Measurements from ENCODE around the gene RENBP. TPM values are rescaled to one million over a fixed set of nuclear protein-coding genes. Genes with fewer than 3 reads are reported as not detected.

Gene RENBP
- total and polyA plus RNA-seq, 7 donors = 9.8 to 16.8 (median 15.0) TPM

- Histone ChIP-seq H3K27ac (no peak overlapping the region), H3K4me1 (no peaks in the 10 kb centered on the region), H3K9me3 (no peaks in the 10 kb centered on the region), H3K27me3 (peaks cover 0 to 6% (median 0%) of the 10 kb centered on the region in 3 donors), H3K36me3 (no peaks in the 10 kb centered on the region), H3K4me3 (no peak overlapping the region)
- TF ChIP-seq POLR2A (IDR thresholded peaks at IDR 0.05) (no peak), EP300 (IDR thresholded peaks at IDR 0.05) (no peak), CTCF (IDR thresholded peaks at IDR 0.05) (no peak), POLR2AphosphoS5 (IDR thresholded peaks at IDR 0.05) (no peak)
- intact Hi-C loops (cut with DNase I) = no loop called here
- WGBS, 2 donors = 95 to 96% methylated on average over 22 of the region's 22 CpGs
- DNase-seq = no peak
Observed at GRCh38 chrX:153910446-153910845, 34.0 kb downstream of the RENBP start.

GRCh38 chrX:153909980-153910360, 34.5 kb downstream of the RENBP start:
- H3K9me3 ChIP-seq = no peaks in the 10 kb centered on the region
- TF ChIP-seq POLR2AphosphoS5 (IDR thresholded peaks at IDR 0.05) (no peak), EP300 (IDR thresholded peaks at IDR 0.05) (no peak), CTCF (IDR thresholded peaks at IDR 0.05) (no peak), POLR2A (IDR thresholded peaks at IDR 0.05) (no peak)
- H3K4me1 ChIP-seq = no peaks in the 10 kb centered on the region
- no peaks in the 10 kb centered on the region for H3K36me3 ChIP-seq
- WGBS, 2 donors = 93 to 95% methylated on average over 25 of the region's 25 CpGs
- no peak overlapping the region for H3K4me3 ChIP-seq
- intact Hi-C loops (cut with DNase I) = no loop called here
- no peak for DNase-seq
- no peak overlapping the region for H3K27ac ChIP-seq
- H3K27me3 ChIP-seq = peaks cover 0 to 6% (median 0%) of the 10 kb centered on the region in 3 donors

GRCh38 chrX:153909024-153909979, 35.1 kb downstream of the RENBP start:
- TF ChIP-seq POLR2A (IDR thresholded peaks at IDR 0.05) (no peak), EP300 (IDR thresholded peaks at IDR 0.05) (no peak), POLR2AphosphoS5 (IDR thresholded peaks at IDR 0.05) (no peak), CTCF (IDR thresholded peaks at IDR 0.05) (no peak)
- WGBS, 2 donors = 84 to 88% methylated on average over 37 of the region's 37 CpGs

GRCh38 chrX:153908219-153908860, 36.1 kb downstream of the RENBP start:
- Histone ChIP-seq H3K27ac (no peak overlapping the region), H3K27me3 (peaks cover 0 to 4% (median 0%) of the 10 kb centered on the region in 3 donors), H3K9me3 (no peaks in the 10 kb centered on the region), H3K36me3 (no peaks in the 10 kb centered on the region), H3K4me1 (peaks cover 0 to 9% (median 0%) of the 10 kb centered on the region in 4 donors), H3K4me3 (no peak overlapping the region)
- peak; percentile 60 for DNase-seq
- no peak for TF ChIP-seq EP300 (IDR thresholded peaks at IDR 0.05)
- no peak for TF ChIP-seq POLR2A (IDR thresholded peaks at IDR 0.05)
- TF ChIP-seq CTCF (IDR thresholded peaks at IDR 0.05) = no peak
- TF ChIP-seq POLR2AphosphoS5 (IDR thresholded peaks at IDR 0.05) = no peak
- intact Hi-C loops (cut with DNase I) = no loop called here
- 90 to 93% methylated on average over 23 of the region's 23 CpGs for WGBS, 2 donors

More at GRCh38 chrX:153909024-153909979, 35.1 kb downstream of the RENBP start:
- DNase-seq = peak; percentile 61
- Histone ChIP-seq H3K27me3 (peaks cover 0 to 6% (median 0%) of the 10 kb centered on the region in 3 donors), H3K4me3 (no peak overlapping the region), H3K27ac (no peak overlapping the region), H3K36me3 (no peaks in the 10 kb centered on the region), H3K9me3 (no peaks in the 10 kb centered on the region), H3K4me1 (peaks cover 0 to 4% (median 0%) of the 10 kb centered on the region in 4 donors)
- intact Hi-C loops (cut with DNase I) = no loop called here
